Measurements from ENCODE around the gene KRTAP10-2. TPM values are rescaled to one million over a fixed set of nuclear protein-coding genes. Genes with fewer than 3 reads are reported as not detected.

The KRTAP10-2 gene
- total RNA-seq, 1 experiment from 2014 or later, result not detected

- Mint-ChIP-seq H3K9me3 (ENCODE audit: unreplicated experiment) (peaks cover 9% of the 10 kb centered on the region), H3K4me1 (ENCODE audit: insufficient read depth, unreplicated experiment) (peaks cover 6% of the 10 kb centered on the region), H3K36me3 (ENCODE audit: insufficient read depth, unreplicated experiment) (no peaks in the 10 kb centered on the region), H3K27ac (ENCODE audit: low read depth, unreplicated experiment) (no peak overlapping the region), H3K27me3 (ENCODE audit: insufficient read depth, unreplicated experiment) (peaks cover 23% of the 10 kb centered on the region), H3K4me3 (ENCODE audit: unreplicated experiment) (no peak overlapping the region)
- POLR2A ChIA-PET, result interaction anchor here (0.7 kb wide), 1 partner anchor 688 kb away, joined by 3 read pairs; no protein-coding TSS in a partner anchor
- no peak for TF ChIP-seq CTCF (IDR thresholded peaks at IDR 0.05; ENCODE audit: unreplicated experiment)
- CTCF ChIA-PET, result no interaction called here
- intact Hi-C loops (cut with micrococcal nuclease), result no loop called here
- no peak for DNase-seq (ENCODE audit: unreplicated experiment)
- no TSS peak for BruUV-seq (replicated peaks)
Measured at GRCh38 chr21:44530903-44531605, 20.3 kb downstream of the KRTAP10-2 start.

- no peak for DNase-seq (ENCODE audit: unreplicated experiment)
- Mint-ChIP-seq H3K27ac (ENCODE audit: low read depth, unreplicated experiment) (no peak overlapping the region), H3K9me3 (ENCODE audit: unreplicated experiment) (peaks cover 9% of the 10 kb centered on the region), H3K4me1 (ENCODE audit: insufficient read depth, unreplicated experiment) (peaks cover 6% of the 10 kb centered on the region), H3K36me3 (ENCODE audit: insufficient read depth, unreplicated experiment) (no peaks in the 10 kb centered on the region), H3K4me3 (ENCODE audit: unreplicated experiment) (no peak overlapping the region), H3K27me3 (ENCODE audit: insufficient read depth, unreplicated experiment) (peaks cover 23% of the 10 kb centered on the region)
- no peak for TF ChIP-seq CTCF (IDR thresholded peaks at IDR 0.05; ENCODE audit: unreplicated experiment)
- ChIA-PET POLR2A (no interaction called here), CTCF (no interaction called here)
- no TSS peak for BruUV-seq (replicated peaks)
- intact Hi-C loops (cut with micrococcal nuclease), result no loop called here
Measured at GRCh38 chr21:44530221-44530902, 20.9 kb downstream of the KRTAP10-2 start.

- peaks cover 6% of the 10 kb centered on the region for H3K4me1 Mint-ChIP-seq (ENCODE audit: insufficient read depth, unreplicated experiment)
- no peaks in the 10 kb centered on the region for H3K36me3 Mint-ChIP-seq (ENCODE audit: insufficient read depth, unreplicated experiment)
- no peak for DNase-seq (ENCODE audit: unreplicated experiment)
- peaks cover 15% of the 10 kb centered on the region for H3K27me3 Mint-ChIP-seq (ENCODE audit: insufficient read depth, unreplicated experiment)
- no peak overlapping the region for H3K27ac Mint-ChIP-seq (ENCODE audit: low read depth, unreplicated experiment)
- no peak overlapping the region for H3K4me3 Mint-ChIP-seq (ENCODE audit: unreplicated experiment)
- POLR2A ChIA-PET, result no interaction called here
- BruUV-seq (replicated peaks), result no TSS peak
- CTCF ChIA-PET, result no interaction called here
- TF ChIP-seq CTCF (IDR thresholded peaks at IDR 0.05; ENCODE audit: unreplicated experiment), result no peak
- intact Hi-C loops (cut with micrococcal nuclease), result no loop called here
- peaks cover 9% of the 10 kb centered on the region for H3K9me3 Mint-ChIP-seq (ENCODE audit: unreplicated experiment)
Measured at GRCh38 chr21:44529503-44530125, 21.7 kb downstream of the KRTAP10-2 start.

GRCh38 chr21:44529011-44529421, 22.3 kb downstream of the KRTAP10-2 start:
- Mint-ChIP-seq H3K36me3 (ENCODE audit: insufficient read depth, unreplicated experiment) (no peaks in the 10 kb centered on the region), H3K27ac (ENCODE audit: low read depth, unreplicated experiment) (no peak overlapping the region), H3K4me1 (ENCODE audit: insufficient read depth, unreplicated experiment) (peaks cover 6% of the 10 kb centered on the region), H3K4me3 (ENCODE audit: unreplicated experiment) (no peak overlapping the region), H3K27me3 (ENCODE audit: insufficient read depth, unreplicated experiment) (peaks cover 12% of the 10 kb centered on the region), H3K9me3 (ENCODE audit: unreplicated experiment) (peaks cover 9% of the 10 kb centered on the region)
- BruUV-seq (replicated peaks), result no TSS peak
- no peak for TF ChIP-seq CTCF (IDR thresholded peaks at IDR 0.05; ENCODE audit: unreplicated experiment)
- ChIA-PET CTCF (no interaction called here), POLR2A (no interaction called here)
- intact Hi-C loops (cut with micrococcal nuclease), result no loop called here
- no peak for DNase-seq (ENCODE audit: unreplicated experiment)
